PFSK-1 (cell line): ENCODE data around the gene A2ML1.

Experiments used
- FOXP2 ChIP-seq: optimal IDR thresholded peaks from 2 replicates; pipeline ENCODE3; 2011; ENCODE audit warnings: borderline replicate concordance, control low read depth, inconsistent platforms; ENCODE audit not compliant: insufficient read depth; ENCODE audit errors: extremely low read length, extremely low read depth
- POLR2AphosphoS5 ChIP-seq: IDR thresholded peaks from 2 replicates; pipeline ENCODE4 v1.6.1; 2012; ENCODE audit warnings: low read depth, mild to moderate bottlenecking, control low read depth, low read length, moderate library complexity
- REST ChIP-seq, 2 experiments: IDR thresholded peaks; 2 replicates each; pipeline versions ENCODE4 v1.6.1 to v1.8.0; 2011 to 2012; ENCODE audit warnings: low read depth in 2 of 2, low read length in 2 of 2, control low read depth in 1 of 2, inconsistent platforms in 1 of 2, mild to moderate bottlenecking in 1 of 2, moderate library complexity in 1 of 2; ENCODE audit not compliant: insufficient read depth in 1 of 2
- SIN3A ChIP-seq: IDR thresholded peaks from 2 replicates; pipeline ENCODE4 v1.6.1; 2012; ENCODE audit warnings: mild to moderate bottlenecking, low read length, moderate library complexity, borderline replicate concordance; ENCODE audit not compliant: insufficient read depth
- TAF1 ChIP-seq: IDR thresholded peaks from 2 replicates; pipeline ENCODE4 v1.6.1; 2012; ENCODE audit warnings: low read length, control low read depth, borderline replicate concordance; ENCODE audit not compliant: insufficient read depth

A2ML1 gene

GRCh38 chr12:8860165-8860961, 37.9 kb downstream of the A2ML1 start:
- no peak for TF ChIP-seq REST (IDR thresholded peaks at IDR 0.05; ENCODE audit: insufficient read depth in 1 of 2, low read depth in 2 of 2, low read length in 2 of 2)
- TF ChIP-seq FOXP2 = no peak
- no peak for TF ChIP-seq SIN3A
- no peak for TF ChIP-seq TAF1
- no peak for TF ChIP-seq POLR2AphosphoS5

GRCh38 chr12:8866429-8866828, 44.0 kb downstream of the A2ML1 start:
- TF ChIP-seq SIN3A (no peak), POLR2AphosphoS5 (no peak), TAF1 (no peak), FOXP2 (no peak)

GRCh38 chr12:8867009-8867408, 44.6 kb downstream of the A2ML1 start:
- no peak for TF ChIP-seq SIN3A
- no peak for TF ChIP-seq POLR2AphosphoS5
- no peak for TF ChIP-seq REST (IDR thresholded peaks at IDR 0.05; ENCODE audit: insufficient read depth in 1 of 2, low read depth in 2 of 2, low read length in 2 of 2)
- TF ChIP-seq FOXP2 = no peak
- no peak for TF ChIP-seq TAF1

- TF ChIP-seq POLR2AphosphoS5 (no peak), FOXP2 (no peak), REST (IDR thresholded peaks at IDR 0.05; ENCODE audit: insufficient read depth in 1 of 2, low read depth in 2 of 2, low read length in 2 of 2) (no peak), SIN3A (no peak), TAF1 (no peak)
Measured at GRCh38 chr12:8867786-8868185, 45.4 kb downstream of the A2ML1 start.

- no peak for TF ChIP-seq POLR2AphosphoS5
- TF ChIP-seq TAF1 = no peak
- TF ChIP-seq SIN3A = no peak
- no peak for TF ChIP-seq FOXP2
- no peak for TF ChIP-seq REST (IDR thresholded peaks at IDR 0.05; ENCODE audit: insufficient read depth in 1 of 2, low read depth in 2 of 2, low read length in 2 of 2)
Measured at GRCh38 chr12:8870586-8870985, 48.2 kb downstream of the A2ML1 start.
